ENCODE measurements around the gene UNC79. TPM values are rescaled to one million over a fixed set of nuclear protein-coding genes. Genes with fewer than 3 reads are reported as not detected.

The UNC79 gene
- total RNA-seq, 1 experiment from 2014 or later: 0.05 TPM

GRCh38 chr14:93669632-93670031 lies 238.9 kb downstream of the UNC79 start:
- peaks cover 10% of the 10 kb centered on the region; the same call in 1 of the 2 replicates for H3K9me3 ChIP-seq (ENCODE audit: control insufficient read depth, insufficient read depth, low read depth, low read length)
- intact Hi-C loops (cut with micrococcal nuclease; ENCODE audit: unreplicated experiment): no loop called here
- POLR2A ChIA-PET: no interaction called here
- DNase-seq (ENCODE audit: low read depth, low spot score): no peak
- H3K4me1 ChIP-seq (ENCODE audit: control insufficient read depth, insufficient read depth, low read length): no peaks in the 10 kb centered on the region
- no peak overlapping the region for H3K27ac ChIP-seq (ENCODE audit: low read length)
- no peaks in the 10 kb centered on the region for H3K36me3 ChIP-seq (ENCODE audit: control insufficient read depth, insufficient read depth, low read length)
- TF ChIP-seq POLR2AphosphoS5 (IDR thresholded peaks at IDR 0.05; ENCODE audit: low read depth, low read length): no peak
- TF ChIP-seq, protein P1, sequence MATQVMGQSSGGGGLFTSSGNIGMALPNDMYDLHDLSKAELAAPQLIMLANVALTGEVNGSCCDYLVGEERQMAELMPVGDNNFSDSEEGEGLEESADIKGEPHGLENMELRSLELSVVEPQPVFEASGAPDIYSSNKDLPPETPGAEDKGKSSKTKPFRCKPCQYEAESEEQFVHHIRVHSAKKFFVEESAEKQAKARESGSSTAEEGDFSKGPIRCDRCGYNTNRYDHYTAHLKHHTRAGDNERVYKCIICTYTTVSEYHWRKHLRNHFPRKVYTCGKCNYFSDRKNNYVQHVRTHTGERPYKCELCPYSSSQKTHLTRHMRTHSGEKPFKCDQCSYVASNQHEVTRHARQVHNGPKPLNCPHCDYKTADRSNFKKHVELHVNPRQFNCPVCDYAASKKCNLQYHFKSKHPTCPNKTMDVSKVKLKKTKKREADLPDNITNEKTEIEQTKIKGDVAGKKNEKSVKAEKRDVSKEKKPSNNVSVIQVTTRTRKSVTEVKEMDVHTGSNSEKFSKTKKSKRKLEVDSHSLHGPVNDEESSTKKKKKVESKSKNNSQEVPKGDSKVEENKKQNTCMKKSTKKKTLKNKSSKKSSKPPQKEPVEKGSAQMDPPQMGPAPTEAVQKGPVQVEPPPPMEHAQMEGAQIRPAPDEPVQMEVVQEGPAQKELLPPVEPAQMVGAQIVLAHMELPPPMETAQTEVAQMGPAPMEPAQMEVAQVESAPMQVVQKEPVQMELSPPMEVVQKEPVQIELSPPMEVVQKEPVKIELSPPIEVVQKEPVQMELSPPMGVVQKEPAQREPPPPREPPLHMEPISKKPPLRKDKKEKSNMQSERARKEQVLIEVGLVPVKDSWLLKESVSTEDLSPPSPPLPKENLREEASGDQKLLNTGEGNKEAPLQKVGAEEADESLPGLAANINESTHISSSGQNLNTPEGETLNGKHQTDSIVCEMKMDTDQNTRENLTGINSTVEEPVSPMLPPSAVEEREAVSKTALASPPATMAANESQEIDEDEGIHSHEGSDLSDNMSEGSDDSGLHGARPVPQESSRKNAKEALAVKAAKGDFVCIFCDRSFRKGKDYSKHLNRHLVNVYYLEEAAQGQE (IDR thresholded peaks at IDR 0.05; ENCODE audit: insufficient read depth in 1 of 2, low read depth in 2 of 2, low read length in 1 of 2): no peak
- TF ChIP-seq TCF7L2 (IDR thresholded peaks at IDR 0.05; ENCODE audit: low read depth, low read length): no peak
- TF ChIP-seq CTCF (IDR thresholded peaks at IDR 0.05): no peak
- no peak for TF ChIP-seq SIN3A (IDR thresholded peaks at IDR 0.05; ENCODE audit: borderline replicate concordance, insufficient read depth, low read depth, low read length)
- no peak for ATAC-seq
- in situ Hi-C loops (cut with HindIII; ENCODE audit: low pct_unique_long_range_greater_than_20kb, low sequenced_read_pairs): no loop called here
- peaks cover 2% of the 10 kb centered on the region; the same call in 1 of the 2 replicates for H3K27me3 ChIP-seq (ENCODE audit: control insufficient read depth, insufficient read depth, low read length)
- BruUV-seq (replicated peaks): no TSS peak
- CTCF ChIA-PET: no interaction called here
- H3K4me3 ChIP-seq (ENCODE audit: low read depth in 2 of 2, low read length in 2 of 2): no peak overlapping the region

DNA sequence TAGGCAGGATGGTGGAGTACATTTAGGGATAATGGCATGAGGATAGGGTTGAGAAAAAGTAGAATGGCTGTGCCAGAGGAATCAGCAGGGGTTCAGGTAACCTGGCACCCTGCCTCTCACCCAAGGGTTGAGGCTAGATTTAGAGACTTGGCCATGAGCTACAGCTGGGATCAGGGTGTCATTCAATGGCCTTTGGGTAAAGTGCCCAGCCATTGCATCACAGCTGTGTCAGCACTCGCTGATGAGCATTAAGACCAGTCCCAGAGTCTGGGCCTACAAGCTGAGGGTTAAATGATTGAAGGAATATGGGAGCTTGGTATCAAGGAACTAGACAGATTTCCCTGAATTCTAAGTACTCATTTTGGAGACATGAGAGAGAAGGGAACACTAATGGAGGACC lies 243.6 kb downstream of the UNC79 start:
- no TSS peak for BruUV-seq (replicated peaks)
- Histone ChIP-seq H3K4me1 (ENCODE audit: control insufficient read depth, insufficient read depth, low read length) (no peaks in the 10 kb centered on the region), H3K4me3 (ENCODE audit: low read depth in 2 of 2, low read length in 2 of 2) (no peak overlapping the region), H3K36me3 (ENCODE audit: control insufficient read depth, insufficient read depth, low read length) (no peaks in the 10 kb centered on the region), H3K27ac (ENCODE audit: low read length) (no peak overlapping the region), H3K9me3 (ENCODE audit: control insufficient read depth, insufficient read depth, low read depth, low read length) (no peaks in the 10 kb centered on the region), H3K27me3 (ENCODE audit: control insufficient read depth, insufficient read depth, low read length) (peaks cover 2% of the 10 kb centered on the region; the same call in 1 of the 2 replicates)
- ChIA-PET POLR2A (no interaction called here), CTCF (no interaction called here)
- TF ChIP-seq, protein P1 (IDR thresholded peaks at IDR 0.05; ENCODE audit: insufficient read depth in 1 of 2, low read depth in 2 of 2, low read length in 1 of 2): no peak
- TF ChIP-seq TCF7L2 (IDR thresholded peaks at IDR 0.05; ENCODE audit: low read depth, low read length): no peak
- TF ChIP-seq SIN3A (IDR thresholded peaks at IDR 0.05; ENCODE audit: borderline replicate concordance, insufficient read depth, low read depth, low read length): no peak
- no peak for TF ChIP-seq POLR2AphosphoS5 (IDR thresholded peaks at IDR 0.05; ENCODE audit: low read depth, low read length)
- TF ChIP-seq CTCF (IDR thresholded peaks at IDR 0.05): no peak
- in situ Hi-C loops (cut with HindIII; ENCODE audit: low pct_unique_long_range_greater_than_20kb, low sequenced_read_pairs): no loop called here
- intact Hi-C loops (cut with micrococcal nuclease; ENCODE audit: unreplicated experiment): no loop called here
- DNase-seq (ENCODE audit: low read depth, low spot score) (no peak), ATAC-seq (no peak)
